Osteocyte (in vitro differentiated cells): ENCODE data around the gene PRDM11. TPM values are rescaled to one million over a fixed set of nuclear protein-coding genes. Genes with fewer than 3 reads are reported as not detected.

Experiments used
- DNase-seq: peaks from one replicate; pipeline ENCODE4 v3.0.0; 2021; ENCODE audit warnings: mixed read lengths; ENCODE audit not compliant: unreplicated experiment; ENCODE audit errors: extremely low spot score
- H3K27ac Mint-ChIP-seq: one replicate; pipeline ENCODE4 v1.8.0; 2021; ENCODE audit warnings: mild to moderate bottlenecking, mixed read lengths; ENCODE audit not compliant: unreplicated experiment
- H3K27me3 Mint-ChIP-seq: one replicate; pipeline ENCODE4 v1.8.0; 2021; ENCODE audit warnings: mixed read lengths; ENCODE audit not compliant: unreplicated experiment
- H3K36me3 Mint-ChIP-seq: one replicate; pipeline ENCODE4 v1.8.0; 2021; ENCODE audit warnings: mixed read lengths; ENCODE audit not compliant: unreplicated experiment
- H3K4me1 Mint-ChIP-seq: one replicate; pipeline ENCODE4 v1.8.0; 2021; ENCODE audit warnings: mixed read lengths; ENCODE audit not compliant: unreplicated experiment
- H3K4me3 Mint-ChIP-seq: one replicate; pipeline ENCODE4 v1.8.0; 2021; ENCODE audit warnings: mild to moderate bottlenecking, moderate library complexity, mixed read lengths; ENCODE audit not compliant: unreplicated experiment
- H3K9me3 Mint-ChIP-seq: one replicate; pipeline ENCODE4 v1.8.0; 2021; ENCODE audit warnings: mixed read lengths; ENCODE audit not compliant: unreplicated experiment
- total RNA-seq: library from RNA; stranded (reverse); gene quantifications from 2 replicates; pipeline ENCODE4 v1.2.1, GENCODE V29; 2021
- TF ChIP-seq, protein P1 (sequence below): fragments of 200-600 bp; sonication (generic); IDR thresholded peaks from 2 replicates; pipeline ENCODE4 v1.5.0; 2021; ENCODE audit warnings: antibody characterized with exemption, mild to moderate bottlenecking, moderate library complexity

The PRDM11 gene
- total RNA-seq, 1 donor from 2014 or later: 25.4 TPM

DNA sequence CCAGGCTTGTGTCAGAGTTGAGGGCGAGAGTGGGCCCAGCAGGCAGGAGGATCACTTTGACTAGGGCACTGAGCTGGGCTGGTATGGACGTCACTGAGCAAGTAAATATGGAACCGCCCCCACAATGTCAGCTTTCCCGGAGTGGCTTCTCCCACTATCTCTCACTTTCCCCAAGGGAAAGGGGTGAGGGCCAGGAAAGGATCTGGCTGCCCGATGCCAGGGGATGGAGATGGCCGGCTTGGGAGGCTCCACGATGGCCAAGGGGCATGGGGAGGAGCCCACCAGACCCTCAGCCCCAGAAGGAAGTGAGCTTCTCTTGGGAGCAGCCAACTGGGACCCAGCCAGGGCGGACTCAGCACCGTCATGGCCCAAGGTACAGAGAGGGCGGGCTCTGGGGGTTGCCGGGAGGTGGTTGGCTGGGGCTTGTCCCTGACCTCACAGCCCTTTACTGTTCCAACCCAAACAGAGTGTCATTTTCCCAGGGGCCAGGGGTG is 8.7 kb downstream of the PRDM11 start:
- no peaks in the 10 kb centered on the region for H3K36me3 Mint-ChIP-seq
- H3K4me3 Mint-ChIP-seq: no peak overlapping the region
- H3K27ac Mint-ChIP-seq: no peak overlapping the region
- peak; percentile 74 for DNase-seq
- no peaks in the 10 kb centered on the region for H3K27me3 Mint-ChIP-seq
- H3K9me3 Mint-ChIP-seq: no peaks in the 10 kb centered on the region
- peaks cover 32% of the 10 kb centered on the region for H3K4me1 Mint-ChIP-seq
- TF ChIP-seq, protein P1, sequence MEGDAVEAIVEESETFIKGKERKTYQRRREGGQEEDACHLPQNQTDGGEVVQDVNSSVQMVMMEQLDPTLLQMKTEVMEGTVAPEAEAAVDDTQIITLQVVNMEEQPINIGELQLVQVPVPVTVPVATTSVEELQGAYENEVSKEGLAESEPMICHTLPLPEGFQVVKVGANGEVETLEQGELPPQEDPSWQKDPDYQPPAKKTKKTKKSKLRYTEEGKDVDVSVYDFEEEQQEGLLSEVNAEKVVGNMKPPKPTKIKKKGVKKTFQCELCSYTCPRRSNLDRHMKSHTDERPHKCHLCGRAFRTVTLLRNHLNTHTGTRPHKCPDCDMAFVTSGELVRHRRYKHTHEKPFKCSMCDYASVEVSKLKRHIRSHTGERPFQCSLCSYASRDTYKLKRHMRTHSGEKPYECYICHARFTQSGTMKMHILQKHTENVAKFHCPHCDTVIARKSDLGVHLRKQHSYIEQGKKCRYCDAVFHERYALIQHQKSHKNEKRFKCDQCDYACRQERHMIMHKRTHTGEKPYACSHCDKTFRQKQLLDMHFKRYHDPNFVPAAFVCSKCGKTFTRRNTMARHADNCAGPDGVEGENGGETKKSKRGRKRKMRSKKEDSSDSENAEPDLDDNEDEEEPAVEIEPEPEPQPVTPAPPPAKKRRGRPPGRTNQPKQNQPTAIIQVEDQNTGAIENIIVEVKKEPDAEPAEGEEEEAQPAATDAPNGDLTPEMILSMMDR: no peak

DNA sequence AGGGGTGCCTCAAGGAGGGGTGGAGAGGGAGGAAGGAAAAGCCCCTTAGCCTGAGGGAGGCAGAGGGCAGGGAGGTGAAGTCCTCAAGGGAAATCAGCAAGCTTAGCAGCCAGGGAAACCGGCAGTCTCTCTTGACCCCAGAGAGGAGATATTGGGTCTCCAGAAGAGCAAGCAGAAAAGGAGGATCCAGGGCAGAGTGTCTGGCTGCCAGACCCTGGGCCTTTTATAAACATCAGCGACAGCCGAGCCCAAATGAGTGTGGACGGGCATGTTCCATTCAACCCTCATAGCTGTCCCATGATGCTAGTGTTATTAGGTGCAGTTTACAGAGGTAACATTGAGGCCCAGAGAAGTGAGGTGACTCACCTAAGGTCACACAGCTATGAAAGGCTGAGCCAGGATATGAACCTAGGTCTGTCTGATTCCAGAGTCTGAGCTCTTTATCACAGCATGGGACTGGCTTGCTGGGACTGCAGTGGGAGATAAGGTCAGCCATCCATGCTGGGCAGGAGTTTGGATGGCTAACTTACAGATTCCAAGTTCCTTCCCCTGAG is 9.3 kb downstream of the PRDM11 start:
- H3K9me3 Mint-ChIP-seq: no peaks in the 10 kb centered on the region
- H3K4me3 Mint-ChIP-seq: no peak overlapping the region
- H3K27me3 Mint-ChIP-seq: no peaks in the 10 kb centered on the region
- DNase-seq: no peak
- H3K36me3 Mint-ChIP-seq: no peaks in the 10 kb centered on the region
- H3K27ac Mint-ChIP-seq: no peak overlapping the region
- TF ChIP-seq, protein P1: no peak
- peaks cover 32% of the 10 kb centered on the region for H3K4me1 Mint-ChIP-seq

DNA sequence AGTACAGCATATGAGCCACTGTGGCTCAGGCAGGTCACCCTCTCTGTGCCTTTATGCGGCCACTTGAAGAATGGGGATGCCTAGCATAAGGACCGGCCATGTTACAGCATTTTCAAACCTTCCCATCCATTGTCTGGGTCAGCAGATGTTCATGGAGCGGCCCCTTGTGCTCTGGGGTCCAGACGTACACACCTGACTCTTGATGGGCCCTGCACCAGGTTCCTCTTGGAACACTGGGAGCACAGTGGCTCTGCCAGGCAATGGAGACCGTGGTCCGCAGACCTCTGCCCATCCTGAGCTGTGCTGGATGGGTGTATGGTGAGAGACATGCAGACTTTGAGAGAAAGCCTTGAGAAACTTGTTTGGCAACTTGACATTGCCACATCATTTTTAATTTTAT is 9.8 kb downstream of the PRDM11 start:
- H3K4me1 Mint-ChIP-seq: peaks cover 32% of the 10 kb centered on the region
- TF ChIP-seq, protein P1: no peak
- H3K4me3 Mint-ChIP-seq: no peak overlapping the region
- DNase-seq: no peak
- H3K36me3 Mint-ChIP-seq: no peaks in the 10 kb centered on the region
- no peaks in the 10 kb centered on the region for H3K27me3 Mint-ChIP-seq
- no peaks in the 10 kb centered on the region for H3K9me3 Mint-ChIP-seq
- H3K27ac Mint-ChIP-seq: no peak overlapping the region

DNA sequence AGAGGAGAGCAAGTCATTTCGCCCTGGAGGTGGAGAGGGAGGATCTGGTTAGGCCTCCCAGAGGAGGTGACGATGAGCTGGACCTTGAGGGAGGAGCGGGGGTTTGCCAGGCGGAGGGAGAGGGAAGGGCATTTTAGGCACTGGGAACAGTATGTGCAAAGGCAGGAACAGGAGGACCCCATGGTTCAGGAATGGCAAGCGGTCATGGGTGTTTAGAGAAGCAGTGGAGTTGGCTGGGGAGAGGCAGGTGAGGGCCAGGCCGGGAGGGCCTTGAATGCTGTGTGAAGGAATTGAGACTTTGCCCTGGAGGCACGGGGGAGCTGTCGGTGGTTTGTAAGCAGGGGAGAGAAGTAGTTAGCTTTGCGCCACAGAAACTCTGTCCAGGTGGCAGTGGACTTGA is 10.3 kb downstream of the PRDM11 start:
- H3K9me3 Mint-ChIP-seq: no peaks in the 10 kb centered on the region
- DNase-seq: no peak
- TF ChIP-seq, protein P1: no peak
- H3K4me3 Mint-ChIP-seq: no peak overlapping the region
- H3K4me1 Mint-ChIP-seq: peaks cover 36% of the 10 kb centered on the region
- H3K36me3 Mint-ChIP-seq: no peaks in the 10 kb centered on the region
- no peak overlapping the region for H3K27ac Mint-ChIP-seq
- no peaks in the 10 kb centered on the region for H3K27me3 Mint-ChIP-seq

DNA sequence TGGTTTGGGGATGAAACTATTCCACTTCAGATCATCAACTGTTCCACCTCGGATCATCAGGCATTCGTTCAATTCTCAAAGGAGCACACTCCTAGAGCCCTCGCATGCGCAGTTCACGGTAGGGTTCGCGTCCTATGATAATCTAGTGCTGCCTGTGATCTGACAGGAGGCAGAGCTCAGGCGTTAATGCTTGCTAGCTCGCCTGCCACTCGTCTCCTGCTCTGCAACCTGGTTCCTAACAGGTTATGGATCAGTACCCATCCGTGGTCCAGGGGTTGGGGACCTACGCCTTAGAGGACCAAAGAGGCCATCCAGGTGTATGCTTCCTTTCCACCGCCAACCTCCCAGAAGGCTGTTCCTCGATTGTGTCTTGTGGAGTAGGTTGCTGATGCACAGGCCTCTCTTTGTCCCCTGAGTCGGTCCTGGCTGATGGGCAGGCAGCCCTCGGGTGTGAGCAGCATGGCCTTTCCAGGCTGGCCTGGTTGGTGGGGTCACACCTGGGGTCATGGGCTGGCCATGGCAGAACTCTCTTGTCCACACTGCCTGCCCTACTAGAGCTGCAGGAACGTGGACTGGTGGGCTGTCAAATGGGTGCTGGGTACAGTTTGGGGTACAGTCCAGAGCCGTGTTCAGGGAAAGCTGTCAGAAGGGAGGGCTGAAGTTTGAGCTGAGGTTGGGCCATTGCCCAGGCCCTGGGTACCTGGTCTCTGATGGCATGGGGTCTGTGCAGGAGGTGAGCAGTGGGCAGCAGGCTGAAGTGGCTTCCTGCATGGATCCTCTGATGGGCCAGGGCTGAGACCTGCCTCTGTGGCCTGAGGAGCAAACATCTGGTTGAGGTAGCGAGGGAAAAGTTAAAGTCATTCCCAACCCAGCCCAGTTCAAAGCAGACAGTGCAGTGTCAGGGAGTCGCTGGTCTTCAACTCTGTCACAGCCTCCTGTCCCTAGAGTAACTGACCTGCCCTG is 11.1 kb downstream of the PRDM11 start:
- no peak for DNase-seq
- H3K27ac Mint-ChIP-seq: peak overlapping the region; percentile 31
- no peaks in the 10 kb centered on the region for H3K27me3 Mint-ChIP-seq
- no peaks in the 10 kb centered on the region for H3K9me3 Mint-ChIP-seq
- no peak overlapping the region for H3K4me3 Mint-ChIP-seq
- peaks cover 38% of the 10 kb centered on the region for H3K4me1 Mint-ChIP-seq
- TF ChIP-seq, protein P1: no peak
- no peaks in the 10 kb centered on the region for H3K36me3 Mint-ChIP-seq
